Thyroid gland (tissue), 4 donors: ENCODE measurements around the gene NME7. TPM values are rescaled to one million over a fixed set of nuclear protein-coding genes. Genes with fewer than 3 reads are reported as not detected.

Source experiments
- DNase-seq, 2 donors: peaks; one replicate each; pipeline ENCODE4 v3.0.0-alpha.2; 2019
- H3K27ac ChIP-seq, 3 donors: fragments of 200-600 bp; sonication (generic); 1 replicate in 2 of 3; 2 replicates in 1 of 3; pipeline ENCODE4 v1.5.1; 2016 to 2019; ENCODE audit warnings: mild to moderate bottlenecking in 1 of 3, moderate library complexity in 1 of 3
- H3K27me3 ChIP-seq: fragments of 200-600 bp; sonication (generic); one replicate; pipeline ENCODE4 v1.5.1; 2019
- H3K36me3 ChIP-seq, 2 donors: fragments of 200-600 bp; sonication (generic); one replicate each; pipeline ENCODE4 v1.5.1; 2016 to 2019
- H3K4me1 ChIP-seq, 2 donors: fragments of 200-600 bp; sonication (generic); one replicate each; pipeline ENCODE4 v1.5.1; 2017 to 2019
- H3K4me3 ChIP-seq, 3 donors: fragments of 200-600 bp; sonication (generic); replicated peaks in 1 of 3; 1 replicate in 2 of 3; 2 replicates in 1 of 3; pipeline ENCODE4 v1.5.1; 2016; ENCODE audit warnings: mild to moderate bottlenecking in 1 of 3
- H3K9me3 ChIP-seq: fragments of 200-600 bp; sonication (generic); one replicate; pipeline ENCODE4 v1.5.1; 2017
- CTCF ChIP-seq, 6 experiments: fragments of 200-600 bp in 3 of 6; fragments of 450-650 bp in 3 of 6; sonication (generic) in 3 of 6; IDR thresholded peaks; one replicate each; pipeline ENCODE4 v1.5.1; 2016 to 2019; ENCODE audit warnings: antibody characterized with exemption in 6 of 6, mild to moderate bottlenecking in 2 of 6, inconsistent platforms in 1 of 6, moderate library complexity in 1 of 6
- POLR2A ChIP-seq, 2 donors: fragments of 450-650 bp; IDR thresholded peaks; one replicate each; pipeline ENCODE4 v1.6.1; 2017; ENCODE audit warnings: antibody characterized with exemption in 2 of 2, mild to moderate bottlenecking in 2 of 2, moderate library complexity in 1 of 2
- WGBS, 2 donors: methylation state at CpG; one replicate each; pipeline ENCODE4 v1.1.5; 2017; 5-methylcytosine and 5-hydroxymethylcytosine counted together
- intact Hi-C: fragments of 100-400 bp; cut with DNase I; formaldehyde crosslinking; loops from one replicate; pipeline ENCODE4 v1.15.1; 2023
- total RNA-seq, 4 donors: library from RNA; depleted of rRNA; stranded (reverse); fragments of >200 nt; gene quantifications; one replicate each; pipeline ENCODE4 v1.2.3, GENCODE V29; 2016

NME7 gene
- total RNA-seq, 4 donors from 2014 or later: 26.3 to 44.9 (median 36.4) TPM

- TF ChIP-seq CTCF (IDR thresholded peaks at IDR 0.05) (peak in 3 of 6 experiments; percentile 32 to 36 (median 33)), POLR2A (IDR thresholded peaks at IDR 0.05) (no peak)
- WGBS, 2 donors: 8 to 14% methylated on average over 10 to 18 of the region's 47 CpGs
- peaks cover 0 to 6% of the 10 kb centered on the region in 2 donors for H3K36me3 ChIP-seq
- no peaks in the 10 kb centered on the region for H3K9me3 ChIP-seq
- peak overlapping the region; percentile 97 to 100 (median 99) for H3K27ac ChIP-seq
- DNase-seq: peak; percentile 98
- peaks cover 39 to 40% of the 10 kb centered on the region in 2 donors for H3K4me1 ChIP-seq
- intact Hi-C loops: loop anchor here (10.0 kb wide), 1 partner anchor 239 kb away; no protein-coding TSS in a partner anchor
- no peaks in the 10 kb centered on the region for H3K27me3 ChIP-seq
- H3K4me3 ChIP-seq: peak overlapping the region in 1 of 3 donors; percentile 81
Measured at GRCh38 chr1:169105434-169106094, 262.0 kb downstream of the NME7 start.

- no peaks in the 10 kb centered on the region for H3K27me3 ChIP-seq
- DNase-seq: no peak
- no peaks in the 10 kb centered on the region for H3K9me3 ChIP-seq
- peak overlapping the region; percentile 97 to 100 (median 99) for H3K27ac ChIP-seq
- H3K4me1 ChIP-seq: peaks cover 34 to 37% of the 10 kb centered on the region in 2 donors
- peak overlapping the region in 1 of 3 donors; percentile 81 for H3K4me3 ChIP-seq
- TF ChIP-seq POLR2A (IDR thresholded peaks at IDR 0.05) (no peak), CTCF (IDR thresholded peaks at IDR 0.05) (no peak)
- intact Hi-C loops: loop anchor here (10.0 kb wide), 1 partner anchor 240 kb away; no protein-coding TSS in a partner anchor
- WGBS, 2 donors: 54 to 62% methylated on average over 6 of the region's 6 CpGs
- H3K36me3 ChIP-seq: peaks cover 0 to 6% of the 10 kb centered on the region in 2 donors
Measured at GRCh38 chr1:169105087-169105433, 262.5 kb downstream of the NME7 start.

GRCh38 chr1:169103480-169103893 lies 264.1 kb downstream of the NME7 start:
- 26 to 39% methylated on average over 6 of the region's 6 CpGs for WGBS, 2 donors
- peak overlapping the region; percentile 97 to 100 (median 99) for H3K27ac ChIP-seq
- H3K9me3 ChIP-seq: no peaks in the 10 kb centered on the region
- peaks cover 0 to 6% of the 10 kb centered on the region in 2 donors for H3K36me3 ChIP-seq
- DNase-seq: peak; percentile 92 to 94
- peaks cover 31 to 36% of the 10 kb centered on the region in 2 donors for H3K4me1 ChIP-seq
- TF ChIP-seq POLR2A (IDR thresholded peaks at IDR 0.05) (peak in 1 of 2 donors; percentile 72), CTCF (IDR thresholded peaks at IDR 0.05) (no peak)
- no peak overlapping the region for H3K4me3 ChIP-seq
- H3K27me3 ChIP-seq: no peaks in the 10 kb centered on the region
- intact Hi-C loops: loop anchor here (10.0 kb wide), 1 partner anchor 241 kb away; no protein-coding TSS in a partner anchor

GRCh38 chr1:169103002-169103401 lies 264.6 kb downstream of the NME7 start:
- H3K9me3 ChIP-seq: no peaks in the 10 kb centered on the region
- no peak for TF ChIP-seq CTCF (IDR thresholded peaks at IDR 0.05)
- no peak for TF ChIP-seq POLR2A (IDR thresholded peaks at IDR 0.05)
- H3K4me1 ChIP-seq: peaks cover 31 to 36% of the 10 kb centered on the region in 2 donors
- peaks cover 0 to 5% of the 10 kb centered on the region in 2 donors for H3K36me3 ChIP-seq
- 75 to 79% methylated on average over 5 of the region's 5 CpGs for WGBS, 2 donors
- intact Hi-C loops: loop anchor here (10.0 kb wide), 1 partner anchor 242 kb away; no protein-coding TSS in a partner anchor
- DNase-seq: no peak
- peak overlapping the region; percentile 97 to 100 (median 99) for H3K27ac ChIP-seq
- H3K4me3 ChIP-seq: no peak overlapping the region
- H3K27me3 ChIP-seq: no peaks in the 10 kb centered on the region

- peak; percentile 85 to 86 for DNase-seq
Measured at GRCh38 chr1:169102567-169102966, 265.0 kb downstream of the NME7 start.

More at GRCh38 chr1:169102567-169102966, 265.0 kb downstream of the NME7 start:
- Histone ChIP-seq H3K27me3 (no peaks in the 10 kb centered on the region), H3K9me3 (no peaks in the 10 kb centered on the region), H3K27ac (peak overlapping the region; percentile 97 to 100 (median 99)), H3K4me1 (peaks cover 31 to 36% of the 10 kb centered on the region in 2 donors), H3K4me3 (no peak overlapping the region), H3K36me3 (peaks cover 0 to under 1% of the 10 kb centered on the region in 2 donors)
- peak in 1 of 2 donors; percentile 42 for TF ChIP-seq POLR2A (IDR thresholded peaks at IDR 0.05)
- no peak for TF ChIP-seq CTCF (IDR thresholded peaks at IDR 0.05)
- 14 to 21% methylated on average over 4 of the region's 4 CpGs for WGBS, 2 donors
- intact Hi-C loops: loop anchor here (10.0 kb wide), 1 partner anchor 242 kb away; no protein-coding TSS in a partner anchor
